ENCODE measurements around the gene IPO13.

GRCh38 chr1:43934101-43934985, 12.4 kb upstream of the IPO13 start:
- TF ChIP-seq CTCF (IDR thresholded peaks at IDR 0.05) (peak; percentile 68 to 80 (median 75)), POLR2A (IDR thresholded peaks at IDR 0.05) (no peak)
